Left lung (tissue), 10 donors: ENCODE measurements around the gene ZNF646. TPM values are rescaled to one million over a fixed set of nuclear protein-coding genes. Genes with fewer than 3 reads are reported as not detected.

Experiments
- ATAC-seq: fragments of 200-7000 bp; cut with Tn5 transposase; one replicate; pipeline ENCODE4 v1.9.1; 2020; ENCODE audit warnings: moderate library complexity
- DNase-seq, 4 donors: peaks; one replicate each; pipeline ENCODE4 v3.0.0-alpha.2; 2013 to 2020
- H3K27ac ChIP-seq, 2 donors: fragments of 200-600 bp; sonication (generic) in 1 of 2; one replicate each; pipeline versions ENCODE4 v1.5.0 to v1.8.0; 2020 to 2021
- H3K27me3 ChIP-seq, 2 donors: fragments of 200-600 bp; sonication (generic) in 1 of 2; one replicate each; pipeline versions ENCODE4 v1.5.0 to v1.8.0; 2020 to 2021
- H3K36me3 ChIP-seq, 2 donors: fragments of 200-600 bp; sonication (generic) in 1 of 2; one replicate each; pipeline versions ENCODE4 v1.5.0 to v1.8.0; 2020 to 2021
- H3K4me1 ChIP-seq, 2 donors: fragments of 200-600 bp; one replicate each; pipeline ENCODE4 v1.8.0; 2021
- H3K4me3 ChIP-seq, 2 donors: fragments of 200-600 bp; sonication (generic) in 1 of 2; one replicate each; pipeline versions ENCODE4 v1.5.0 to v1.8.0; 2020 to 2021; ENCODE audit warnings: mild to moderate bottlenecking in 1 of 2
- H3K9me3 ChIP-seq, 2 donors: fragments of 200-600 bp; sonication (generic) in 1 of 2; one replicate each; pipeline versions ENCODE4 v1.5.0 to v1.8.0; 2020 to 2021
- CTCF ChIP-seq, 2 donors: fragments of 200-600 bp; sonication (generic) in 1 of 2; IDR thresholded peaks; one replicate each; pipeline versions ENCODE4 v1.5.0 to v1.8.0; 2021; ENCODE audit warnings: antibody characterized with exemption in 2 of 2
- intact Hi-C, 2 donors: fragments of 100-400 bp; cut with DNase I; formaldehyde crosslinking; loops; one replicate each; pipeline versions ENCODE4 v1.11.2 to v1.14.2; 2022
- polyA plus RNA-seq, 6 donors: library from polyadenylated mRNA; unstranded; fragments of 120-200 nt; gene quantifications; one replicate each; pipeline ENCODE4 v1.2.1, GENCODE V29; 2013; ENCODE audit not compliant: insufficient read length in 6 of 6
- total RNA-seq, 2 donors: library from RNA; stranded (reverse); fragmentation: NEBNext Ultra II Directional; extraction: Animal tissue kit (Norgen Biotek cat#: 25700); gene quantifications; one replicate each; pipeline ENCODE4 v1.2.1, GENCODE V29; 2021
- donor health status: DM: no; HTN: yes; CAD: no.
- donor health status: DM: no; HTN: no; CAD: no.

ZNF646 gene
- total and polyA plus RNA-seq, 8 donors = 11.3 to 18.1 (median 13.9) TPM

DNA sequence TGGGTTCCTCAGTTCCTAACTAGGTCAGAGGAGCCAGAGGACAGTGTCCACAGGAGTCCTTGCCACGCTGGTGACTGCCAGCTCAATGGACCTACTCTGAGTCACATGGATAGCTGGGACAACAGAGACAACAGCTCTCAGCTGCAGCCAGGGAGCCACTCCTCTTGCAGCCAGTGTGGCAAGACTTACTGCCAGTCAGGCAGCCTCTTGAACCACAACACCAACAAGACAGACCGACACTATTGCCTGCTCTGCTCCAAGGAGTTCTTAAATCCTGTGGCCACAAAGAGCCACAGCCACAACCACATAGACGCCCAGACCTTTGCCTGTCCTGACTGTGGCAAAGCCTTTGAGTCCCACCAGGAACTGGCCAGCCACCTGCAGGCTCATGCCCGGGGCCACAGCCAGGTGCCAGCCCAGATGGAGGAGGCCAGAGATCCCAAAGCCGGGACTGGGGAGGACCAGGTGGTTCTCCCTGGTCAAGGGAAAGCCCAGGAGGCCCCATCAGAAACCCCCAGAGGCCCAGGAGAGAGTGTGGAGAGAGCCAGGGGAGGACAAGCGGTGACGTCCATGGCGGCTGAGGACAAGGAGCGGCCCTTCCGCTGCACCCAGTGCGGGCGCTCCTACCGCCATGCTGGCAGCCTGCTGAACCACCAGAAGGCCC lies 6.7 kb downstream of the ZNF646 start:
- Histone ChIP-seq H3K4me1 (peaks cover 0 to 28% of the 10 kb centered on the region in 2 donors), H3K27me3 (no peaks in the 10 kb centered on the region), H3K36me3 (peaks cover 0 to 99% of the 10 kb centered on the region in 2 donors), H3K9me3 (no peaks in the 10 kb centered on the region), H3K4me3 (no peak overlapping the region), H3K27ac (no peak overlapping the region)
- no peak for TF ChIP-seq CTCF (IDR thresholded peaks at IDR 0.05)
- no peak for DNase-seq
- no peak for ATAC-seq
- intact Hi-C loops = no loop called here

GRCh38 chr16:31081428-31082351 lies 7.5 kb downstream of the ZNF646 start:
- TF ChIP-seq CTCF (IDR thresholded peaks at IDR 0.05) = no peak
- intact Hi-C loops = no loop called here
- no peak for ATAC-seq
- Histone ChIP-seq H3K4me3 (no peak overlapping the region), H3K4me1 (peaks cover 0 to 28% of the 10 kb centered on the region in 2 donors), H3K36me3 (peaks cover 0 to 99% of the 10 kb centered on the region in 2 donors), H3K9me3 (no peaks in the 10 kb centered on the region), H3K27me3 (no peaks in the 10 kb centered on the region), H3K27ac (peak overlapping the region in 1 of 2 donors; percentile 5)
- DNase-seq = no peak

DNA sequence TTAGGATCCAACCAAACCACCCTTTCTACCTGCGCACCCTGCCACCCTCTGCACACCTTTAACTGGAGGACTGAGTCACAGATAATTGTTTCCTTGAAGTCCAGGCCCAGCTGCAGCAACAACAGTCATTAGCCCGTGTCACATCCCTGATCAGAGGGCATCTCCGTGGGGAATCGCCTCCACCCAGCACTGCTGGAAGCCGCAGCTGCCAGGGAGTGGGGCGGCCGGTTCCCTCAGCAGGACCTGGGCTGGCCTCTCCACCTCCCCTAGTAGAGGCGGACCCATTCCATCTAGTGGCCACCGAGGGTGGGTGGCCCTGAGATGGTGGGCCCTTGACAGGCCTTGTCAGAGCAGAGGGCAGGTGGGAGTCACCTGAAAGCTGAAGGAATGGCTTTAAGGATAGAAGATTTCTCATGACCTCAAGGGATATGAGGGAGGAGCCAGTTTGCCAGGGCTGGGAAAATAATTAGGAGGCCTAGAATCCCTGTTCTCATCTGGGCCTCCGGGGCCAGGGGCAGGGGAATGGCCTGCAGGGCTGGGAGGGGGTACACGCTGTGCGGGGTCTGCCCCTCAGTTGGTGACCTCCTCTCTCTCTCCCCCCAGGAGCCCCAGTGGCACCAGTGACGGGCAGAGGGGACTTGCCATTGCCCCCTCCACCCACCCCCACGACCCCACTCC lies 8.3 kb downstream of the ZNF646 start:
- TF ChIP-seq CTCF (IDR thresholded peaks at IDR 0.05) = no peak
- ATAC-seq = no peak
- intact Hi-C loops = no loop called here
- Histone ChIP-seq H3K4me1 (peaks cover 0 to 28% of the 10 kb centered on the region in 2 donors), H3K9me3 (no peaks in the 10 kb centered on the region), H3K27me3 (no peaks in the 10 kb centered on the region), H3K27ac (no peak overlapping the region), H3K4me3 (no peak overlapping the region), H3K36me3 (peaks cover 0 to 99% of the 10 kb centered on the region in 2 donors)
- no peak for DNase-seq

DNA sequence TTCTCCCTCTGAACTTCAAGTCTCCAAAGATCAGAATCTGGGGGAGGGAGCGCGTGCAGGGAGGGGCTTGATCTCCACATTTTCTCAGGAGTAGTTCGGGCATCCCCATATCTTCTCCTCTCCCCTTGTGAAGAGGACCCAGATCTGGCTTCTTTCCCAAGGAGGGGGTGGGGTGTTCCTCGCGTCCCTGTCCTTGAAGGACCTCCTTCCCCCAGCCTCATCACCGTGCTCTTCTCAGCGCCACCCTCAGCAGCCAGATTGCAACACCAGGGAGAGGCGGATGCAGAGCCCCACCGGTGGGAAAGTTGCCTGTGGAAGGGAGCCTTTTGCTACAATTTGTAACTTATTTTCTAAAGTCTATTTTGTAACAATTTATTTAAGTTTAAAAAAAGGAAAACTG lies 8.9 kb downstream of the ZNF646 start:
- TF ChIP-seq CTCF (IDR thresholded peaks at IDR 0.05) = no peak
- Histone ChIP-seq H3K36me3 (peaks cover 0 to 98% of the 10 kb centered on the region in 2 donors), H3K4me3 (no peak overlapping the region), H3K27ac (no peak overlapping the region), H3K9me3 (no peaks in the 10 kb centered on the region), H3K4me1 (peaks cover 0 to 28% of the 10 kb centered on the region in 2 donors), H3K27me3 (no peaks in the 10 kb centered on the region)
- ATAC-seq (no peak), DNase-seq (no peak)
- intact Hi-C loops = no loop called here
